Thyroid gland (tissue), 4 donors: ENCODE measurements around the gene OGDHL. TPM values are rescaled to one million over a fixed set of nuclear protein-coding genes. Genes with fewer than 3 reads are reported as not detected.

Experiments
- DNase-seq, 2 donors: peaks; one replicate each; pipeline ENCODE4 v3.0.0-alpha.2; 2019
- H3K27ac ChIP-seq, 3 donors: fragments of 200-600 bp; sonication (generic); 1 replicate in 2 of 3; 2 replicates in 1 of 3; pipeline ENCODE4 v1.5.1; 2016 to 2019; ENCODE audit warnings: mild to moderate bottlenecking in 1 of 3, moderate library complexity in 1 of 3
- H3K27me3 ChIP-seq: fragments of 200-600 bp; sonication (generic); one replicate; pipeline ENCODE4 v1.5.1; 2019
- H3K36me3 ChIP-seq, 2 donors: fragments of 200-600 bp; sonication (generic); one replicate each; pipeline ENCODE4 v1.5.1; 2016 to 2019
- H3K4me1 ChIP-seq, 2 donors: fragments of 200-600 bp; sonication (generic); one replicate each; pipeline ENCODE4 v1.5.1; 2017 to 2019
- H3K4me3 ChIP-seq, 3 donors: fragments of 200-600 bp; sonication (generic); replicated peaks in 1 of 3; 1 replicate in 2 of 3; 2 replicates in 1 of 3; pipeline ENCODE4 v1.5.1; 2016; ENCODE audit warnings: mild to moderate bottlenecking in 1 of 3
- H3K9me3 ChIP-seq: fragments of 200-600 bp; sonication (generic); one replicate; pipeline ENCODE4 v1.5.1; 2017
- CTCF ChIP-seq, 6 experiments: fragments of 200-600 bp in 3 of 6; fragments of 450-650 bp in 3 of 6; sonication (generic) in 3 of 6; IDR thresholded peaks; one replicate each; pipeline ENCODE4 v1.5.1; 2016 to 2019; ENCODE audit warnings: antibody characterized with exemption in 6 of 6, mild to moderate bottlenecking in 2 of 6, inconsistent platforms in 1 of 6, moderate library complexity in 1 of 6
- POLR2A ChIP-seq, 2 donors: fragments of 450-650 bp; IDR thresholded peaks; one replicate each; pipeline ENCODE4 v1.6.1; 2017; ENCODE audit warnings: antibody characterized with exemption in 2 of 2, mild to moderate bottlenecking in 2 of 2, moderate library complexity in 1 of 2
- WGBS, 2 donors: methylation state at CpG; one replicate each; pipeline ENCODE4 v1.1.5; 2017; 5-methylcytosine and 5-hydroxymethylcytosine counted together
- intact Hi-C: fragments of 100-400 bp; cut with DNase I; formaldehyde crosslinking; loops from one replicate; pipeline ENCODE4 v1.15.1; 2023
- total RNA-seq, 4 donors: library from RNA; depleted of rRNA; stranded (reverse); fragments of >200 nt; gene quantifications; one replicate each; pipeline ENCODE4 v1.2.3, GENCODE V29; 2016

The OGDHL gene
- total RNA-seq, 4 donors from 2014 or later, result 24.3 to 113 (median 70.0) TPM

DNA sequence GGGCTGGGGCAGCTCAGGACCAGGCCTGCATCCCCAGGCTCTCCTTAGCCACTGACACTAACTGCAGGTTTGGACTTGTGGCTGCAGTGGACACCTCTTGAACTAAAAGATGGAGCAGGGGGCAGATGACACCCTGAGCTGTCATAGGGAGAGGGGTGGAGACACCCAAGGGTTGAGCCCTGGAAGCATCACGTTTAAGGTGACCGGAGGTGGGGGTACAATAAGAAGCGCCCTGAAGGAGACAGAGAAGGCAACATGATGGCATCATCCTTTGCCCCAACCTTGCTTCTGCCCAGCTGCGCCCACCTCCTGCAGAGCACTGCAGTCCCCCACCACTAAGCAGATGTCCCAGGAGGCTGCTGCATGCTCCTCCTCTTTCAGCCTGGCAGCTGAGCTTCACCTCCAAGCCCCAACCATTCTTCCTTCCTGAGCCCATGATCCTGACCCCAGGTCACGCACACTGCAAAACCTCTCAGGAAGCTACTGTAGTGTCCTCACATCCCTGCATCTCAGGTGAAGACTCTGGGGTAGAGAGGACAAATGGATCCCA is 25.5 kb downstream of the OGDHL start:
- no peaks in the 10 kb centered on the region for H3K9me3 ChIP-seq
- H3K4me1 ChIP-seq, result no peaks in the 10 kb centered on the region
- TF ChIP-seq POLR2A (IDR thresholded peaks at IDR 0.05) (no peak), CTCF (IDR thresholded peaks at IDR 0.05) (no peak)
- 92 to 93% methylated on average over 5 of the region's 5 CpGs for WGBS, 2 donors
- no peak overlapping the region for H3K27ac ChIP-seq
- intact Hi-C loops, result no loop called here
- no peak for DNase-seq
- no peaks in the 10 kb centered on the region for H3K27me3 ChIP-seq
- peaks cover 7 to 33% of the 10 kb centered on the region in 2 donors for H3K36me3 ChIP-seq
- no peak overlapping the region for H3K4me3 ChIP-seq

DNA sequence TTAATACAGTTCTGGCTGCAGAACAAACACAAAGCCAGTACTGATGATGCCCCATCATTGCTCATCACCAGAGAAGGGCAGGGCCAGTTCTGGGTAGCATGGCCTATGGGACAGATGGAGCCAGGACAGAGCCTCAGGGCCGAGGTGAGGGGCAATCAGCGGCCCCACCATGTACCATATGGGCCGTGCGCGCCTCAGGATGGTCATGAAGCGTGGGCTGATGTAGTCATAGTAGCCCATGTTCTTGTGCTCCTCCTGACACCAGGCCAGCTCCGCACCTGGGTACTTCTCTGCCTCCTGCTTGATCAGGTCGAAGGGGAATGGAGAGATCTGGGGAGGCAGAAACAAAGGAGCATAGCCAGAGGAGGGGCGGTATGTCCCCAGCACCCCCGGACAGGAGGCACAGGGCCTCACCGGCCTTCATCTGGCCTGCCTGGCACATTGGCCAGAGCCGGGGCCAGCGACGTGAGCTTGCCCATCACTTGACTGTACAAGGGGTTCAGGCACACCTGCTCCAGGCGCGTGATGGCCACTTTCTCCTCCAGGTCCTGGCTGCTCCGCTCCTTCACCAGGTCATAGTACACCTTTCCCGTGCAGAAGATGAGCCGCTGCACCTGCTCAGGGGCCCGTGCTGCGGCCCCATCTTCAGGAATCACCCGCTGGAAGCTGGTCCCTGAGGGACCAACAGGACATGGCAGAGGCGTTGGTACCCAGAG is 26.1 kb downstream of the OGDHL start:
- 91 to 97% methylated on average over 15 to 23 of the region's 23 CpGs for WGBS, 2 donors
- Histone ChIP-seq H3K36me3 (peaks cover 7 to 32% of the 10 kb centered on the region in 2 donors), H3K27me3 (no peaks in the 10 kb centered on the region), H3K4me1 (no peaks in the 10 kb centered on the region), H3K9me3 (no peaks in the 10 kb centered on the region), H3K4me3 (no peak overlapping the region), H3K27ac (no peak overlapping the region)
- TF ChIP-seq CTCF (IDR thresholded peaks at IDR 0.05) (no peak), POLR2A (IDR thresholded peaks at IDR 0.05) (no peak)
- intact Hi-C loops, result no loop called here
- no peak for DNase-seq

- 86 to 90% methylated on average over 2 to 3 of the region's 11 CpGs for WGBS, 2 donors
These were observed 27.0 kb downstream of the OGDHL start for GRCh38 chr10:49735161-49735560.

GRCh38 chr10:49734676-49735075 is 27.4 kb downstream of the OGDHL start:
- no peak overlapping the region for H3K27ac ChIP-seq
- H3K4me1 ChIP-seq, result no peaks in the 10 kb centered on the region
- no peaks in the 10 kb centered on the region for H3K9me3 ChIP-seq
- intact Hi-C loops, result no loop called here
- H3K27me3 ChIP-seq, result no peaks in the 10 kb centered on the region
- no peak for TF ChIP-seq CTCF (IDR thresholded peaks at IDR 0.05)
- no peak for TF ChIP-seq POLR2A (IDR thresholded peaks at IDR 0.05)
- H3K36me3 ChIP-seq, result peaks cover 7 to 27% of the 10 kb centered on the region in 2 donors
- no peak overlapping the region for H3K4me3 ChIP-seq
- no peak for DNase-seq
- 85 to 87% methylated on average over 10 of the region's 10 CpGs for WGBS, 2 donors

More at GRCh38 chr10:49735161-49735560, 27.0 kb downstream of the OGDHL start:
- Histone ChIP-seq H3K36me3 (peaks cover 7 to 27% of the 10 kb centered on the region in 2 donors), H3K4me3 (no peak overlapping the region), H3K27ac (no peak overlapping the region), H3K27me3 (no peaks in the 10 kb centered on the region), H3K9me3 (no peaks in the 10 kb centered on the region), H3K4me1 (no peaks in the 10 kb centered on the region)
- intact Hi-C loops, result no loop called here
- TF ChIP-seq CTCF (IDR thresholded peaks at IDR 0.05) (no peak), POLR2A (IDR thresholded peaks at IDR 0.05) (no peak)
- DNase-seq, result no peak

DNA sequence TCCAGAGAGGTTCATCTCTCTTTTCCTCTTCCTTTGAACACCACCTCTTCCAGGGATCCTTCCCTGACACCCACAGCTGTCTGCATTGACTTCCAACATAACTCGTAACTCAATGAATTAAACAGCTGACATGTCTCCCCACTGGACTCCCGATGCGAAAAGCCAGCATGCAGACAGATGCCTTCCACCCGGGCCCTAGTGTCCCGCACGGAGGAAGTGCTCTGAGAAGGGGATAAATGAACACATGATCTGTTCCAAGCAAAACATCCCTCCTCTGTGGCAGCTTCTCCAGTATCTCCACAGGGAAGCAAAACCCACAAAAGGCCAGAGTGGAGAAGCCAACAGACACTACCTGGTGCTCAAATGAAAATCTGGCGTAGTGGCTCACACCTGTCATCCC is 28.3 kb downstream of the OGDHL start:
- no peak for DNase-seq

More for the DNA sequence above, 28.3 kb downstream of the OGDHL start:
- 76 to 80% methylated on average over 7 of the region's 7 CpGs for WGBS, 2 donors
- no peak overlapping the region for H3K4me3 ChIP-seq
- no peaks in the 10 kb centered on the region for H3K4me1 ChIP-seq
- H3K9me3 ChIP-seq, result no peaks in the 10 kb centered on the region
- TF ChIP-seq POLR2A (IDR thresholded peaks at IDR 0.05) (no peak), CTCF (IDR thresholded peaks at IDR 0.05) (no peak)
- no peak overlapping the region for H3K27ac ChIP-seq
- peaks cover 7 to 27% of the 10 kb centered on the region in 2 donors for H3K36me3 ChIP-seq
- intact Hi-C loops, result no loop called here
- H3K27me3 ChIP-seq, result no peaks in the 10 kb centered on the region
